GM23338 (cell line): ENCODE results near the gene SH3BP2. TPM values are rescaled to one million over a fixed set of nuclear protein-coding genes. Genes with fewer than 3 reads are reported as not detected.

Experiments
- ATAC-seq: fragments of 200-7000 bp; cut with Tn5 transposase; 3 replicates; pipeline ENCODE4 v1.9.1; 2020
- DNase-seq: peaks from one replicate; pipeline ENCODE4 v3.0.0-alpha.2; 2015; ENCODE audit warnings: low spot score
- H2AFZ ChIP-seq: fragments of 200-600 bp; sonication (generic); 2 replicates; pipeline ENCODE4 v1.8.0; 2016; ENCODE audit warnings: antibody characterized with exemption, mild to moderate bottlenecking, moderate library complexity
- H3F3A ChIP-seq: fragments of 200-600 bp; sonication (generic); replicated peaks from 2 replicates; pipeline ENCODE4 v1.8.0; 2017; ENCODE audit warnings: antibody characterized with exemption, mixed run types, low read depth
- H3K27ac ChIP-seq: fragments of 200-600 bp; sonication (generic); 2 replicates; pipeline ENCODE4 v1.6.1; 2016; ENCODE audit warnings: low read depth
- H3K27me3 ChIP-seq: fragments of 200-600 bp; sonication (generic); 2 replicates; pipeline ENCODE4 v1.8.0; 2016; ENCODE audit warnings: mild to moderate bottlenecking, mixed run types, moderate library complexity; ENCODE audit not compliant: insufficient read depth
- H3K36me3 ChIP-seq: fragments of 200-600 bp; sonication (generic); 2 replicates; pipeline ENCODE4 v1.8.0; 2016; ENCODE audit warnings: mild to moderate bottlenecking; ENCODE audit not compliant: insufficient read depth
- H3K4me1 ChIP-seq: fragments of 200-600 bp; sonication (generic); 2 replicates; pipeline ENCODE4 v1.8.0; 2016; ENCODE audit warnings: mild to moderate bottlenecking, moderate library complexity; ENCODE audit not compliant: insufficient read depth
- H3K4me2 ChIP-seq: fragments of 200-600 bp; sonication (generic); 2 replicates; pipeline ENCODE4 v1.7.1; 2017; ENCODE audit warnings: mixed run types
- H3K4me3 ChIP-seq: fragments of 200-600 bp; sonication (generic); 2 replicates; pipeline ENCODE4 v1.6.1; 2016; ENCODE audit warnings: mixed run types
- H3K79me2 ChIP-seq: fragments of 200-600 bp; sonication (generic); replicated peaks from 2 replicates; pipeline ENCODE4 v1.8.0; 2017; ENCODE audit warnings: mild to moderate bottlenecking; ENCODE audit not compliant: insufficient read depth
- H3K9me2 ChIP-seq: fragments of 200-600 bp; sonication (generic); 2 replicates; pipeline ENCODE4 v1.8.0; 2017; ENCODE audit not compliant: insufficient read depth
- H4K20me1 ChIP-seq: fragments of 200-600 bp; sonication (generic); replicated peaks from 2 replicates; pipeline ENCODE4 v1.8.0; 2017; ENCODE audit warnings: mild to moderate bottlenecking; ENCODE audit not compliant: insufficient read depth
- H3K27ac Mint-ChIP-seq: 2 replicates; pipeline ENCODE4 v1.8.0; 2020; ENCODE audit warnings: inconsistent platforms, mild to moderate bottlenecking, moderate library complexity, mixed read lengths
- H3K27me3 Mint-ChIP-seq: 3 replicates; pipeline ENCODE4 v1.8.0; 2022; ENCODE audit warnings: low read depth, mild to moderate bottlenecking, moderate library complexity, mixed read lengths, inconsistent platforms; ENCODE audit not compliant: insufficient read depth, poor library complexity
- H3K36me3 Mint-ChIP-seq: 3 replicates; pipeline ENCODE4 v1.8.0; 2021; ENCODE audit warnings: low read depth, mild to moderate bottlenecking, inconsistent platforms, moderate library complexity, mixed read lengths
- H3K4me1 Mint-ChIP-seq: 3 replicates; pipeline ENCODE4 v1.8.0; 2020; ENCODE audit warnings: mild to moderate bottlenecking, inconsistent platforms, mixed read lengths
- H3K4me3 Mint-ChIP-seq: 3 replicates; pipeline ENCODE4 v1.8.0; 2021; ENCODE audit warnings: moderate library complexity, mild to moderate bottlenecking, inconsistent platforms, mixed read lengths
- H3K9me3 Mint-ChIP-seq: 3 replicates; pipeline ENCODE4 v1.8.0; 2020; ENCODE audit warnings: moderate library complexity, mild to moderate bottlenecking, inconsistent platforms, mixed read lengths
- CREB1 ChIP-seq: fragments of 250-450 bp; sonication (Bioruptor Pico); IDR thresholded peaks from 2 replicates; pipeline ENCODE4 v1.5.0; 2020; ENCODE audit warnings: low read depth, mild to moderate bottlenecking, moderate library complexity
- CTCF ChIP-seq, 2 experiments: fragments of 200-600 bp in 1 of 2; sonication (generic) in 1 of 2; conservative IDR thresholded peaks; 2 replicates each; pipeline versions ENCODE4 v1.5.1 to v1.6.1; 2016 to 2017; ENCODE audit warnings: antibody characterized with exemption in 2 of 2, low read depth in 2 of 2, mild to moderate bottlenecking in 2 of 2, moderate library complexity in 1 of 2
- ETS1 ChIP-seq: IDR thresholded peaks from 2 replicates; pipeline ENCODE4 v1.6.1; 2016; ENCODE audit warnings: antibody characterized with exemption
- EZH2 ChIP-seq: fragments of 200-600 bp; sonication (generic); IDR thresholded peaks from one replicate; pipeline ENCODE4 v1.8.0; 2017; ENCODE audit warnings: antibody characterized with exemption, mild to moderate bottlenecking, low read depth; ENCODE audit not compliant: unreplicated experiment
- EZH2phosphoT487 ChIP-seq: fragments of 200-600 bp; sonication (generic); IDR thresholded peaks from one replicate; pipeline ENCODE4 v1.8.1; 2018; ENCODE audit warnings: antibody characterized with exemption; ENCODE audit not compliant: unreplicated experiment
- JUNB ChIP-seq: IDR thresholded peaks from one replicate; pipeline ENCODE4 v1.6.1; 2016; ENCODE audit warnings: antibody characterized with exemption; ENCODE audit not compliant: unreplicated experiment
- NANOG ChIP-seq: IDR thresholded peaks from 2 replicates; pipeline ENCODE4 v1.6.1; 2016; ENCODE audit warnings: antibody characterized with exemption, borderline replicate concordance
- POLR2AphosphoS5 ChIP-seq: IDR thresholded peaks from 2 replicates; pipeline ENCODE4 v1.6.1; 2016; ENCODE audit warnings: antibody characterized with exemption, low read depth
- STAT1 ChIP-seq: IDR thresholded peaks from one replicate; pipeline ENCODE4 v1.6.1; 2016; ENCODE audit warnings: antibody characterized with exemption; ENCODE audit not compliant: unreplicated experiment
- ZNF114 ChIP-seq: fragments of 250-450 bp; sonication (Bioruptor Pico); IDR thresholded peaks from 2 replicates; pipeline ENCODE4 v1.5.0; 2020; ENCODE audit warnings: mild to moderate bottlenecking, moderate library complexity
- ZNF331 ChIP-seq: fragments of 250-450 bp; sonication (Bioruptor Pico); IDR thresholded peaks from 2 replicates; pipeline ENCODE4 v1.5.0; 2020; ENCODE audit warnings: low read depth, mild to moderate bottlenecking, moderate library complexity
- ZNF462 ChIP-seq: fragments of 250-450 bp; sonication (Bioruptor Pico); IDR thresholded peaks from 2 replicates; pipeline ENCODE4 v1.5.0; 2020; ENCODE audit warnings: mild to moderate bottlenecking, moderate library complexity
- polyA plus RNA-seq: library from polyadenylated mRNA; unstranded; fragments of >200 nt; fragmentation: Nextera tagmentation; extraction: Ambion mirVana; gene quantifications from 2 replicates; pipeline ENCODE4 v1.2.1, GENCODE V29; 2016
- total RNA-seq: library from RNA; depleted of rRNA; stranded (reverse); fragments of >200 nt; shearing (Covaris generic); gene quantifications from 2 replicates; pipeline ENCODE4 v1.2.3, GENCODE V29; 2014

Gene SH3BP2
- total and polyA plus RNA-seq, 2 experiments from 2014 or later = 15.2 to 43.9 TPM

- TF ChIP-seq ZNF462 (CRISPR knock-in tag) (no peak), STAT1 (no peak), CREB1 (no peak), ZNF114 (CRISPR knock-in tag) (no peak), POLR2AphosphoS5 (no peak), CTCF (conservative IDR thresholded peaks at IDR 0.05; ENCODE audit: low read depth in 2 of 2) (no peak)
Observed at GRCh38 chr4:2788532-2789103, 4.3 kb upstream of the SH3BP2 start (continued).

GRCh38 chr4:2789351-2789750, 3.5 kb upstream of the SH3BP2 start:
- no peaks in the 10 kb centered on the region; the same call in 2 of the 3 replicates for H3K9me3 Mint-ChIP-seq
- Histone ChIP-seq H3K4me3 (no peak overlapping the region), H3F3A (0 out of 2 replicates have a peak, but pooled peaks cover 5% of the 10 kb centered on the region), H3K79me2 (no peaks in the 10 kb centered on the region), H4K20me1 (no peaks in the 10 kb centered on the region), H3K27ac (no peak overlapping the region), H3K4me1 (peaks cover 5% of the 10 kb centered on the region), H3K9me2 (no peaks in the 10 kb centered on the region), H3K4me2 (no peak overlapping the region), H3K27me3 (peaks cover 16% of the 10 kb centered on the region), H3K36me3 (no peaks in the 10 kb centered on the region), H2AFZ (no peak overlapping the region)
- no peaks in the 10 kb centered on the region for H3K36me3 Mint-ChIP-seq
- H3K27me3 Mint-ChIP-seq = peaks cover 21% of the 10 kb centered on the region
- no peak for DNase-seq
- ATAC-seq = no peak
- no peak overlapping the region for H3K4me3 Mint-ChIP-seq
- H3K4me1 Mint-ChIP-seq = peaks cover 22% of the 10 kb centered on the region
- H3K27ac Mint-ChIP-seq = no peak overlapping the region
- no peak for TF ChIP-seq ETS1
- no peak for TF ChIP-seq CREB1
- TF ChIP-seq ZNF114 (CRISPR knock-in tag) = no peak
- TF ChIP-seq JUNB = no peak
- no peak for TF ChIP-seq ZNF331 (CRISPR knock-in tag)
- TF ChIP-seq CTCF (conservative IDR thresholded peaks at IDR 0.05; ENCODE audit: low read depth in 2 of 2) = no peak
- TF ChIP-seq STAT1 = no peak
- no peak for TF ChIP-seq EZH2phosphoT487
- TF ChIP-seq NANOG = no peak
- TF ChIP-seq EZH2 = no peak
